ENCODE data around the gene AP2M1.
A peak's percentile ranks its signal among the peaks of the same experiment; 100 is the strongest.

The AP2M1 gene

GRCh38 chr3:184228376-184229137 lies 53.9 kb downstream of the AP2M1 start:
- no peak for DNase-seq (ENCODE audit: low spot score)

- peak; percentile 56 for DNase-seq (ENCODE audit: low spot score)
These were observed 54.9 kb downstream of the AP2M1 start, which contains the start of gene VWA5B2 for GRCh38 chr3:184229394-184230080. TSS of gene VWA5B2 (plus strand) at chr3:184229585. CDS start at chr3:184230529, 944 bp downstream.

DNA sequence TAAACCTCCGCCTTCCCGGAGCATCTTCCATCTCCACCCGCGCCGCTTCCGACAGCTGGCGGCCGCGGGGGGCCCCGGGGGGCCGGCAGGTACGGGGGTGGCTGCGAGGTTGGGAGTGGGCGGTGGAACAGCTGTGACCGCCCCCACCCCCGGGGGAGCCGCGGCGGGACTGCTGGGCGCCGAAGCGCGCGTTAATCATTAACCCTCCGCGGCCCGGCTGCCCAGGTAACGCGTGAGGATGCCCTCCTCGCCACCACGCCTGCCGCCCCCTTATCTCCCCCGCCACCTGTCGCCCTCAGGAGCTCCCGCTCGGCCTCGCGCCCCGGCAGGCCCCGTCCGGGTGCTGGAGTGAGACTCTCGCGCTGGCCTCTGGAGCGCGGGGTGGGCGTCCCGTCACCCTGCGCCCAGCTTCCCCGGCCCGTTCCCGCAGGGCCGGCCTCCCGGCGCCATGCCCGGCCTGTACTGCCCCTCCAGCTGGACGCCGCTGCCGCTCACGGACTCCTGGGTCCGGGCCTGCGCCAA lies 55.5 kb downstream of the AP2M1 start:
- DNase-seq (ENCODE audit: low spot score), result no peak

DNA sequence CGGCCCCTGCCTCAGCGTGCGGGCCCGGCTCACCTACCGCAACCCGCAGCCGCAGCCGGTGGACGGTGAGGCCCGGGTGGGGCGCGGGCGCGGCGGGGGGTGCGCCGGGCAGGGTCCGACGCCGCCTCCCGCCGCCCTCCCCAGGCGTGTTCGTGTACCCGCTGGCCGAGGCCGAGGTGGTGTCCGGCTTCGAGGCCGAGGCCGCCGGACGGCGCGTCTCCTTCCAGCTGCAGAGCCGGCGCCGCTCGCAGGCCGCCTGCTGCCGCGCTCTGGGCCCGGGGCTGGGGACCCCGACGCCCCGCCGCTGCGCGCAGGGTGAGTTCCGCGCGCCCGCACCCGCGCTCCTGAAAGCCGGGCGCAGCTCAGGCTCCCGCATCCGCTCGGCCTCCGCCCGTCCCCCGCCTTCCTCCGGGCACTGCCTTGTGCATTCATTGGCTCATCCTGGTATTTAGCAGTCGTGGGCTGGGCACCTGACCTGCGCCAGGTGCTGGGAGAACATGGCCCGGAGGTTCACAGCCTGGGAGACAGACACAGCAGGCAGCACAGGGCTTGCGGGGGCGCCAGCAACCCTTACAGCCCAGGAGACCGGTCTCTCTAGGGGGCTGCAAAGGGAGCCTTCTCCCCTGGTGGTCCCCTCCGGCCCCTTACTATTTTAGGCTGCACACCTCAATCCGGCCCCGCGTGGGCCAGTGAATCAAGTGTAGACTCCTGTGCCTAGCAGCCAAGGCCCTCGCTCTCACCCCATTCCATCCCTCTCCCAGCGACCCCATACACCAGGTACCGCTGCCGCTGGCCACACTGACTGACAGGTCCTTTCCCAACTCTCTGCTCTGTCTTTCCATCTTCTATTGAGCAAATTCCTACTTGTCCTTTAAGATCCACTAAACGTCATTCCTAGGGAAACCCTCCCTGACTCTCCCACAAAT lies 56.2 kb downstream of the AP2M1 start:
- peak; percentile 34 for DNase-seq (ENCODE audit: low spot score)

GRCh38 chr3:184231671-184232070 lies 57.0 kb downstream of the AP2M1 start:
- no peak for DNase-seq (ENCODE audit: low spot score)

GRCh38 chr3:184233127-184233843 lies 58.6 kb downstream of the AP2M1 start:
- no peak for DNase-seq (ENCODE audit: low spot score)
